Measurements from ENCODE around the gene TRAP1. TPM values are rescaled to one million over a fixed set of nuclear protein-coding genes. Genes with fewer than 3 reads are reported as not detected.

TRAP1 gene
- total RNA-seq, 8 experiments from 2014 or later = 76.9 to 215 (median 99.6) TPM

Other genes with a start within 250 kb of the TRAP1 start
- gene C16orf90, start 222.0 kb downstream of the TRAP1 start, total RNA-seq = under 1 TPM in 3 of 8 experiments, not detected in 5; 0.11 to 0.47 (median 0.29) TPM
- 10 to 100 TPM; 18.1 to 39.1 (median 22.1) TPM for gene CLUAP1, start 216.5 kb downstream of the TRAP1 start, total RNA-seq
- gene NLRC3, start 140.1 kb downstream of the TRAP1 start, total RNA-seq = 1 to 10 TPM in 2 of 8 experiments, under 1 TPM in 6; 0.41 to 1.5 (median 0.62) TPM
- gene SLX4, start 105.9 kb downstream of the TRAP1 start, total RNA-seq = 1 to 10 TPM; 3.3 to 8.4 (median 5.6) TPM
- 10 to 100 TPM; 10.3 to 40.8 (median 25.3) TPM for gene DNASE1, start 62.8 kb downstream of the TRAP1 start, total RNA-seq
- 10 to 100 TPM; 12.1 to 92.4 (median 23.7) TPM for gene CREBBP, start 163.2 kb upstream of the TRAP1 start, total RNA-seq